GM18508 (cell line): Measurements from ENCODE around the gene ZMYND10.
A peak's percentile ranks its signal among the peaks of the same experiment; 100 is the strongest.

Experiments
- ATAC-seq: cut with Tn5 transposase; IDR thresholded peaks from one replicate; pipeline ENCODE4 v1.9.1; 2021; ENCODE audit warnings: moderate number of reproducible peaks; ENCODE audit not compliant: insufficient read depth, unreplicated experiment

The ZMYND10 gene

DNA sequence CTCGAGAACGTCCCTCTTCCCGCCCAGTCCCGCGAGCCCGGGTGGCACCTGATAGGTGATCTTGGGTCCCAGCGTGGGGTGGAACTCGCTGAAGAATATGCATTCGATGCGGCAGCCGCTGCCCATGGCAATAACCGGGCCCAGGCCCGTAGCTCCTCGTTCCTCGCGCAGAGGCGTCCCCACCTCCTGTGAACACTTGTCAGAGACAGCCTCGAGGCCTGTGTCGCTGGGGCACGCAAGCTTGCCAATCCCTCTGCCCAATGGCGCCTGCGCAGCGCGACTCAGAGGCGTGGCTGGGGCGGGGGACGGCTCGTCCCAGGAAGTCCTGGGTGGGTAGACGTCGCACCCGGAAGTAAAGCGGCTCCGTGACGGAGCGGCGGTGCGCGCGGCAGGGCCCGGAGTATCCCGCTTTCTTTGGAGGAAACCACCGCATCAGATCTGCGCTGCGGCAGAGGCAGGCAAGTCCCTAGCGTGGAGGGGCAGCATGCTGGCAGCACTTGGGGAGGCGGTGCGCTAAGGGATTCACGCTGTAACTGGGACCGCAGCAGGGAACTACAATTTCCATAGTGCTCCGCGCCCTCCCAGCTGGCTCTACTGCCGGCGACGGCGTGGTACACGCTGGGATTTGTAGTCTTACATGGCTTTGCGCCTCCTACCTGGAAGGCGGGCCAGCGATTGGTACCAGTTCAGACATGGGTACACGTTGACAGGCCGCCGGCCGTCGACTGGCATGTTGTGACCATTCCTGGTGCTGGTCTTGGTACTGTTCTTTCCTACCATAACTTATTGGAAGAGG is 5.2 kb upstream of the ZMYND10 start, which contains the start of the genes CYB561D2 and NPRL2:
CYB561D2 (plus strand) TSS at position 336 of the 796 bp plus-strand sequence. CDS start 572 bp downstream, outside the sequence.
NPRL2 (minus strand) TSS at position 249 of the 796 bp plus-strand sequence; CDS start at position 126, 123 bp downstream.
- ATAC-seq = peak; percentile 46

DNA sequence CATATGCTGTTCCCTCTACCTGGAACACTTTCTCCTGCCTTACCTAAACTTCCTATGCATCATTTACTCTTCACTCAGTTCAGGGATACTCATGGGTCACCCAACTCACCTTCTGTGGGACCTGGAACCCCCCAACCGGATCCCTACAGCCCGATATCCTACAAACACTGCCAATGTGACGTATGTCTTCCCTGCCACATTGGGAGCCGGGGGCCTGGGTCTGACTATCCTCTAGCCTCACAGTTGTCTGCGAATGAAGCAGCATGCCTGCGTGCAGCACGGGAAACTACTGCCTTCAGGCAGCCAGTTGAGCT is 4.6 kb upstream of the ZMYND10 start:
- ATAC-seq = no peak

GRCh38 chr3:50347187-50347813 is 1.8 kb upstream of the ZMYND10 start:
- no peak for ATAC-seq

DNA sequence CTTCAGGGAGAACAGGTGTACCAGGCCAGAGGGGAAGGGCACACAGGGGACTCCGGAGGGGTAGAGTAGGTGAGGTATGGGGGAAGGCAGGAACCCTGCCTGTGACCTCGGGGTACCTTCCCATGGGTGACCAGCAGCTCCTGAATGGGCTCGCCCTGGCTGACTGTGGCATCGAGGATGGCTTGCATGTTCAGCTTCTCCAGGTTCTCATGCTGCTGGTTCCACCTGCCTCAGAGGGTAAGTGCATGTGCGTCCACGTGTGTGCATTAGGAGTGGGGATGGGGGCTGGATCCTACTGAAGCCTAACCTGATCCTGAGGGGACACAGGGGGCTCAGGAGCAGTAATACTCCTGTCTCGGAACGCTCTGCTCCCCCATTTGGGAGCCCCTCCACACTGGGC is 524 bp downstream of the ZMYND10 start:
- ATAC-seq = no peak

GRCh38 chr3:50342813-50343633 is 2.5 kb downstream of the ZMYND10 start:
- no peak for ATAC-seq

GRCh38 chr3:50341996-50342650 is 3.4 kb downstream of the ZMYND10 start:
- no peak for ATAC-seq

DNA sequence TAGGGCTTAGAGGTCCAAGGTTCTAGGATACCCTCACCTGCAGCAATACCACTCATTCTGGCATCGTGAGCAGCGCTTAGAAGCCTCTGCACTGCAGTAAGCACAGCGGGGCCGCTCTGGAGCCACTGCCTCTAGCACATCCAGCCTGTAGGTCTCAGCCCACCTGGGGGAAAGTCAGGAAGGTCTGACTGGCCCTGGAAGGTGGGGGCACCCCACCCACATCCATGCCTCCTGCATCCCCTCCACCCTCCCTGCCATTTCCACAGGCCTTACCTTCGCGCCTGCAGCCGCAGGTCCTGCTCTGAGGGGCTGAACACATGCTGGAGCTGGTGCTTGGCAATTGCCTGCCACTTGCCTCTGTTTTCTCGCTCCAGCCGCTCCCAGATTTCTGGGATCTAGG is 4.0 kb downstream of the ZMYND10 start:
- ATAC-seq = no peak

DNA sequence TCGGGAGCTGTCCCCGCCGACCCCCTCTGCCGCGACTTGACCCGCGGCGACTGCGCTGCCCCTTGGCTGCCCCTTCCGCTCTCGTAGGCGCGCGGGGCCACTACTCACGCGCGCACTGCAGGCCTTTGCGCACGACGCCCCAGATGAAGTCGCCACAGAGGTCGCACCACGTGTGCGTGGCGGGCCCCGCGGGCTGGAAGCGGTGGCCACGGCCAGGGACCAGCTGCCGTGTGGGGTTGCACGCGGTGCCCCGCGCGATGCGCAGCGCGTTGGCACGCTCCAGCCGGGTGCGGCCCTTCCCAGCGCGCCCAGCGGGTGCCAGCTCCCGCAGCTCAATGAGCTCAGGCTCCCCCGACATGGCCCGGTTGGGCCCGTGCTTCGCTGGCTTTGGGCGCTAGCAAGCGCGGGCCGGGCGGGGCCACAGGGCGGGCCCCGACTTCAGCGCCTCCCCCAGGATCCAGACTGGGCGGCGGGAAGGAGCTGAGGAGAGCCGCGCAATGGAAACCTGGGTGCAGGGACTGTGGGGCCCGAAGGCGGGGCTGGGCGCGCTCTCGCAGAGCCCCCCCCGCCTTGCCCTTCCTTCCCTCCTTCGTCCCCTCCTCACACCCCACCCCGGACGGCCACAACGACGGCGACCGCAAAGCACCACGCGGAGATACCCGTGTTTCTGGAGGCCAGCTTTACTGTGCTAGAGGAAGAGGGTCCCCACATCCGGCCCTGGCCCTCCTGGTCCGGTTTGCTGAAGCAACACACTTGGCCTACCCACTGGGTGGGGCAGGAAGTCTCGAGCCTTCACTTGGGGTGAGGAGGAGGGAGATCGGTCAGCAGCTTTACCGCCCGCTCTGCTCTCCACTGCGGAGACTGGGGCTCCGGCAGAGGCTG is 4.8 kb downstream of the ZMYND10 start, which contains the start of gene RASSF1:
RASSF1 (minus strand) TSS at position 389 of the 882 bp plus-strand sequence; CDS start at position 358, 31 bp downstream.
- ATAC-seq = no peak

- ATAC-seq = no peak
Observed at GRCh38 chr3:50340147-50340447, 5.4 kb downstream of the ZMYND10 start.

DNA sequence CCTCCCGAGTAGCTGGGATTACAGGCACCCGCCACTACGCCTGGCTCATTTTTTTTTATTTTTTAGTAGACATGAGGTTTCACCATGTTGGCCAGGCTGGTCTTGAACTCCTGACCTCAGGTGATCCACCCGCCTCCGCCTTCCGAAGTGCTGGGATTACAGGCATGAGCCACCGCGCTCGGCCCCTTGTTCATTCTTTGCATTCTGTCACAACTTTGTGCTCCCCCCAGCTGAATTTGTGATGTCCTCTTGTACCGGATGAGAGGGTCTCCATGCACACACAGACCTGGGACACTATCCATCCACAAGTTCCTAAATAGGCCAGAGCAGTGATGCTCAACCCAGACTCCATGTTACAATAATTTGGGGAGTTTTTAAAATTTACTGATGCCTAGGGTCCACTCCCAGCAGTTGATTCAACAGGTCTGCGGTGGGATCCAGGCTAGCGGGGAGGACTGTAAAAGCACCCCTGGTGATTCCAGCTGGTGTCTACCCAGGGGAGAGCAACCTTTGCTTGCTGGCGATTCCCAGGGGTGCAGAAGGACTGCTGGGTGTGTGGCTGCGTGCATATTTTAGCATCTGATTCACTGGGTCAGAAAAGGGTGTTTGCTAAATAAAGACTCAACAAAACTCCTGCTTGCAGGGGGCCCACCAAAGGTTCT is 5.9 kb downstream of the ZMYND10 start:
- no peak for ATAC-seq

GRCh38 chr3:50338965-50339364 is 6.6 kb downstream of the ZMYND10 start:
- ATAC-seq = no peak

- ATAC-seq = peak; percentile 48
Observed at GRCh38 chr3:50337175-50337861, 8.2 kb downstream of the ZMYND10 start.

DNA sequence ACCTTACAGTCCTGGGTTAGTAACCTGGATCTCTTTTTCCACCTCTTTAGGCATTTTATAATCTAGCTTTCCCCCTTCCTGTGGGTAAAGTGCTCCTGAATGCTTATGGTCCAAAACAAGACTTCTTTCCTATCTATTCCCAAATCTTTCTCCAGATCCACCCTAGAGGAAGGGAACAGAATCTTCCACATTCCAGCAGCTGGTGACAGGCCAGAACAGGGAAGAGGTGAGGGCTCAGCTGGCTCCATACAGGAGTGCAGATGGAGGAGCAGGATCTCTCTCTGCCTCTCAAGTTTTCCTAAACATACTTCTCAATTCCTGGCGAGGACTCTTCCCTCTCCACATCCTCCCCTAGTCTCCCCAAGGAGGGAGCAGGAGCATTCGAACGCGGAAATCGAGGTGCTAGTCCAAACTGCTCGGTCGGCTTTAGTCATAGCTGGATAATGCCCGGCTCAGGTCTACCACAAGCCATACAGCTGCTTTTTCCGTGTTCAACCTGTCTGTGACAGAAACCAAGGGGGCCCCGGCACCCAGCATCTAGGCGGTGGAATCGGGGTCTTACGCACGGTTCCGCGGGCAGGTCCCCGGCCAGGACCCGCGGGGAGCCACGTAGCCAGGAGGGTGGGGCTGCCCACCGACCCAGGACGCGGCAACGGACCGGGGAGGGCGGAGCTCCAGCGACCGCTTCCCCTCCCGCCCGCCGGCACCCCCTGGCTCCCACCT is 8.9 kb downstream of the ZMYND10 start:
- peak; percentile 8 for ATAC-seq

DNA sequence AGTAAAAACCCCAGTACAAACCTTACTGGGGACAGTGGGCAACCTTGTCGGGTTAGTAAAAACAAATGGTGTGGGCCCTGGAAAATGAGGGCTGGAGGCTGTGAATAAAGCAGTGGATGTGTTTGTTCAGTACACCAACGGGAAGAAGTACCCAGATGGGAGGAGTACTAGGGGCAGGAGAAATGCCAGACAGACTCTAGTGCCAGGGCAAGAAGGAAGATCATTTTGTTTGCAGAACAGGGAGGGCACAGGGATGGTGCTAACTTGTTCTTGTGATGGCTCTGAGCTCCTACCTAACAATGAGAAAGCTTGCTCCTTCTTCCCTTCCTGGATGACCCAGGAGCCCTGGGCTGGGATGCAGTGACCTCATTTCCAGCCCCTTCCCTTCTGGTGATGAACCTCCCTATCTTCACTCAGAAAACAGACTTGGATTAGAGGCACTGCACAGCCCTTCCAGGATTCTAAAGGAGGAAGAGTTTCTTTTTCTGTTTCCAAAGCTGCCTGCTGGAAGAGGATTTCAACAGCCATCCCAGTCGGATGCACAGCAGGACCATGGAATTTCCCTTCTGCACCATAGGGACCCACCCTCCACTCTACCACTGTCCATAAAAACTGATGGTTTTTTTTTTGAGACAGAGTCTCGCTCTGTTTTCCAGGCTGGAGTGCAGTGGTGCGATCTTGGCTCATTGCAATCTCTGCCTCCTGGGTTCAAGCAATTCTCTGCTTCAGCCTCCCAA is 11.0 kb downstream of the ZMYND10 start:
- no peak for ATAC-seq

DNA sequence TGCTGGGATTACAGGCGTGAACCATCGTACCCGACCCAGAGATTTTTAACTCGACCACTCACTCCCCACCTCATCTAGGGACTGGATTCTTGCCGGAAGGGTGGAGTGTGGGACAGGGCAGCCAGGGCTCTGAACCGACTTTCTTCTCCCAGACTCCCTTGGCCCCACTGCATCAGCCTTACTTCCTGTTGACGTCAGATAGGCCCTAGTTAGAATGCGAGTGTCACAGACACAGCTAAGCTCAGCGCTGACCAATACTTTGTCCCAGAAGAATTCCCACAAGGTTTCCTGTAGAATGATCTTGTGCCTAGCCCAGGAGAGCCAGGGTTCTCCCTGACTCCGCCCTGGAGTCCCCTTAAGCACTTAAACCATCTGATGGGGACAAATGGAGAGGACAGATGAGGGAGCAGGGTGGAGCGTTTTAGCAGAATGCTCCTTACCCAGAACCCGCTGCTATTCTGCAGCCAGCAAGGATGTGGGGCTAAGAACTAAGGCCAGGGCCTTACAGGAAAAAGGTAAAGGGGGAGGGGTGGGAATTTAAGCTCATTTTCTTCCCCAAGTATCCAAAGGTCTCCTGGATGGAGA is 11.7 kb downstream of the ZMYND10 start:
- no peak for ATAC-seq

DNA sequence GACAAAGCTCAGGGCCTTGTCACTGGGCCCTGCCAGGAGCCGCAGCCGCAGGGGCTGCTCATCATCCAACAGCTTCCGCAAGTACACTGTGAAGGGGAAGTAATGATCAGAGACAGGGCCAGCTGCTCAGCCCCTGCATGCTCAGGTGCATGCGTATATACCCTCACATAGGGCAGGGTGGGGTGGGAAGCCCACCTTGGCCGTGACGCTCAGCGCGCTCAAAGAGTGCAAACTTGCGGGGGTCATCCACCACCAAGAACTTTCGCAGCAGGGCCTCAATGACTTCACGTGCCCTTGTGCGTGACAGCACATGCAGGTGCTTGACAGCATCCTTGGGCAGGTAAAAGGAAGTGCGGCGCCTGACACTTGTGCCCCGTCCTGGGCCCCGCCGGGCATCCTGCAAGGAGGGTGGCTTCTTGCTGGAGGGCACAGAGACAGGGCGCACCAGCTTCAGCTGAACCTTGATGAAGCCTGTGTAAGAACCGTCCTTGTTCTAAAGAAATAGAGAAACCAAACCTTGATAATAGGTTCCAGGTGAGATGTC is 14.1 kb downstream of the ZMYND10 start:
- ATAC-seq = no peak

GRCh38 chr3:50330330-50330729 is 15.2 kb downstream of the ZMYND10 start:
- ATAC-seq = no peak
